Measurements from ENCODE around the gene GFAP. TPM values are rescaled to one million over a fixed set of nuclear protein-coding genes. Genes with fewer than 3 reads are reported as not detected.
A peak's percentile ranks its signal among the peaks of the same experiment; 100 is the strongest.

The GFAP gene
- total RNA-seq, 4 donors from 2014 or later, result 1.6 to 37.2 (median 7.3) TPM

DNA sequence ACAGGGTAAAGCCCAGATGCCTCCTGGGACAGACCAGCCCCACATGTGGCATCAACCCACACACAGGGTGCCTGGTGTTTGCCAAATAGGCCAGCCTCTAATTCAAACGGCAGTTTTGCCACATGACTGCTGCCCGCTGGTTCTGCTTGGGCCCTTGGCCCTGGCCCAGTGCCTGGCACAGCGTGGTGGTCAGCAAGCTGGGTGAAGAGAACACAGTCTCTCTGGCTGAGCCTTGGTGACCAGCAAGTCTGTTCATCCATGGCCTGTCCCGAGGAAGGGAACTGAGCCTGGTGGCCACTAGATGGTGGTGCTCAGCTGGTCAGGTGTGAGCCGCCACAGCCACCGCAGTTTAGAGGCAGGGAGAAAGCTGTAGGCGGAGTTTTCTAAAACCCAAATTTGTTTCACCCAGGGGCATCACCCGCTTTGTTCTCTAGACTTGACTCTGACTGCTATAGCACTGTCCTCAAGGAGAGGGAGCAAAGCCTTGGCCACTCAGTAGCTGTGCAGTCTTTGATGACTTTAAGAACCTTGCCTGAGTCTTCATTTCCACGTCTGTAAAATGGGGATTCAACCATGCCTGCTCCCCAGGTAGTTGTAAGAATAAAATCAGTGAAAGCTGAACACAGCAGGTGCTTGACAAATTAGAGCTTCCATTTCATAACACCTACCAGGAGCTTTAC lies 4.7 kb upstream of the GFAP start:
- Histone ChIP-seq H3K36me3 (no peaks in the 10 kb centered on the region), H3K9me3 (no peaks in the 10 kb centered on the region), H3K27me3 (no peaks in the 10 kb centered on the region), H3K4me3 (no peak overlapping the region), H3K4me1 (peaks cover 0 to 61% (median 25%) of the 10 kb centered on the region in 4 donors), H3K27ac (peak overlapping the region in 3 of 4 donors; percentile 43 to 78 (median 70))
- 8 to 21% methylated on average over 6 to 8 of the region's 9 CpGs for WGBS, 2 donors
- TF ChIP-seq EP300 (IDR thresholded peaks at IDR 0.05) (peak in 1 of 2 donors; percentile 62), POLR2A (IDR thresholded peaks at IDR 0.05) (no peak)
- TF ChIP-seq, protein P1, sequence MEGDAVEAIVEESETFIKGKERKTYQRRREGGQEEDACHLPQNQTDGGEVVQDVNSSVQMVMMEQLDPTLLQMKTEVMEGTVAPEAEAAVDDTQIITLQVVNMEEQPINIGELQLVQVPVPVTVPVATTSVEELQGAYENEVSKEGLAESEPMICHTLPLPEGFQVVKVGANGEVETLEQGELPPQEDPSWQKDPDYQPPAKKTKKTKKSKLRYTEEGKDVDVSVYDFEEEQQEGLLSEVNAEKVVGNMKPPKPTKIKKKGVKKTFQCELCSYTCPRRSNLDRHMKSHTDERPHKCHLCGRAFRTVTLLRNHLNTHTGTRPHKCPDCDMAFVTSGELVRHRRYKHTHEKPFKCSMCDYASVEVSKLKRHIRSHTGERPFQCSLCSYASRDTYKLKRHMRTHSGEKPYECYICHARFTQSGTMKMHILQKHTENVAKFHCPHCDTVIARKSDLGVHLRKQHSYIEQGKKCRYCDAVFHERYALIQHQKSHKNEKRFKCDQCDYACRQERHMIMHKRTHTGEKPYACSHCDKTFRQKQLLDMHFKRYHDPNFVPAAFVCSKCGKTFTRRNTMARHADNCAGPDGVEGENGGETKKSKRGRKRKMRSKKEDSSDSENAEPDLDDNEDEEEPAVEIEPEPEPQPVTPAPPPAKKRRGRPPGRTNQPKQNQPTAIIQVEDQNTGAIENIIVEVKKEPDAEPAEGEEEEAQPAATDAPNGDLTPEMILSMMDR (IDR thresholded peaks at IDR 0.05), result peak; percentile 72 to 94 (median 87)
- DNase-seq (ENCODE audit: low spot score in 2 of 2), result peak; percentile 75 to 78

DNA sequence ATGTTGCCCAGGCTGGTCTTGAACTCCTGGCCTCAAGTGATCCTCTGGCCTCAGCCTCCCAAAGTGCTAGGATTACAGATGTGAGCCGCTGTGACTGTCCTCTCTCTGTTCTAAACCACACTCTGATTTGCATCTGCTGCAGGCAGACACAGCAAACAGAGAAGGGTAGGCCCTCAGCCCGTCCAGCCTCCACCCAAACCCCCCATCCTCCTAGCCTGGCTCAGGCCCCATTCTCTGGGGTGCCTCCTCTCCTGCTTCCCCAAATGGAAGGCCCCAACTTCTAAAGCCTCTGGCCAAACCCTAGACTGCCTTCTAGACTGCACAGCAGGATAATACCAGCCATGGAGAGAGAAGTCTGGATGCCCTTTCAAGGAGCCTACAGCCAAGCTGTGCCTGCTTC lies 4.1 kb upstream of the GFAP start:
- Histone ChIP-seq H3K4me3 (no peak overlapping the region), H3K9me3 (no peaks in the 10 kb centered on the region), H3K36me3 (no peaks in the 10 kb centered on the region), H3K4me1 (peaks cover 0 to 67% (median 28%) of the 10 kb centered on the region in 4 donors), H3K27ac (peak overlapping the region in 3 of 4 donors; percentile 43 to 78 (median 70)), H3K27me3 (no peaks in the 10 kb centered on the region)
- no peak for DNase-seq (ENCODE audit: low spot score in 2 of 2)
- TF ChIP-seq, protein P1 (IDR thresholded peaks at IDR 0.05), result no peak
- TF ChIP-seq EP300 (IDR thresholded peaks at IDR 0.05), result no peak
- no peak for TF ChIP-seq POLR2A (IDR thresholded peaks at IDR 0.05)
- 62 to 80% methylated on average over 2 of the region's 2 CpGs for WGBS, 2 donors

DNA sequence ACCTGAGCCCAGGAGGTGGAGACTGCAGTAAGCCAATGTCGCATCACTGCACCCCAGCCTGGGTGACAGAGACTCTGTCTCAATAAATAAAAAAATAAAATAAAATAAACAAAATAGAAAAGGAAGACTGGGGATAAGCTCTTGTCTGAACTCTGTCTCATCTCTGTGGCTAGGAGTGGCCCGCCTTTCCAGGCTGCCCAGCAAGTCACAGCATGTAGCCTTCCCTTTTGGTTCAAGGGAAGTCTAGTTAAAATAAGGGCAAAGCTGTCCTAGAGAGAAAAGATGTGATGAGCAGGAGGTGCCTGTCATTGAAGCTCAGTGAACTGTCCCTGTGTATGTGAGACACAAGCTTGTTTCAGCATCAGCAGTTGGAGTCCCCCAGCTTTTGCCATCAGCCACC lies 2.7 kb upstream of the GFAP start:
- Histone ChIP-seq H3K27ac (peak overlapping the region in 2 of 4 donors; percentile 76 to 83), H3K27me3 (peaks cover 0 to 4% of the 10 kb centered on the region in 2 donors), H3K4me1 (peaks cover 0 to 77% (median 28%) of the 10 kb centered on the region in 4 donors), H3K36me3 (no peaks in the 10 kb centered on the region), H3K9me3 (no peaks in the 10 kb centered on the region), H3K4me3 (no peak overlapping the region)
- no peak for DNase-seq (ENCODE audit: low spot score in 2 of 2)
- 98% methylated on average over 2 of the region's 2 CpGs for WGBS, 2 donors
- TF ChIP-seq POLR2A (IDR thresholded peaks at IDR 0.05) (no peak), EP300 (IDR thresholded peaks at IDR 0.05) (no peak)
- TF ChIP-seq, protein P1 (IDR thresholded peaks at IDR 0.05), result no peak

DNA sequence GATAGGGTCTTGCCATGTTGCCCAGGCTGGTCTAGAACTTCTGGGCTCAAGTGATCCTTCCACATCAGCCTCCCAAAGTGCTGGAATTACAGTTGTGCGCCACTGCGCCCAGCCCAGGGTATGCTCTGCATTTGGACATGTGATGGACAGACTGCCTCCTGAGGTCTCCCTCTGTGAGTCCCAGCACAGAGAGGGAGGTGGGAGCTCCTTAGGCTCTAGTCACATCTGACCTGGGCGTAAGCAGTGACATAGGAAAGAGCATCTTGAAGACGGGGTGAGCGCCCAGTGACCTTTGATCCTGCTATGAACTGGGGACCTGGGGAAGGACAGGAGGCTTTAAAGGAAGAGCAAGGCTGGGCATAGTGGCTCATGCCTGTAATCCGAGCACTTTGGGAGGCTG lies 2.2 kb upstream of the GFAP start:
- WGBS, 2 donors, result 80 to 81% methylated on average over 6 of the region's 6 CpGs
- peak overlapping the region in 3 of 4 donors; percentile 41 to 83 (median 76) for H3K27ac ChIP-seq

More for the DNA sequence above, 2.2 kb upstream of the GFAP start:
- TF ChIP-seq EP300 (IDR thresholded peaks at IDR 0.05) (no peak), POLR2A (IDR thresholded peaks at IDR 0.05) (no peak)
- TF ChIP-seq, protein P1 (IDR thresholded peaks at IDR 0.05), result no peak
- no peaks in the 10 kb centered on the region for H3K36me3 ChIP-seq
- peaks cover 0 to 77% (median 28%) of the 10 kb centered on the region in 4 donors for H3K4me1 ChIP-seq
- H3K9me3 ChIP-seq, result no peaks in the 10 kb centered on the region
- H3K4me3 ChIP-seq, result no peak overlapping the region
- peaks cover 0 to 8% of the 10 kb centered on the region in 2 donors for H3K27me3 ChIP-seq
- DNase-seq (ENCODE audit: low spot score in 2 of 2), result no peak
